Medulla oblongata (tissue), 1 donor: ENCODE measurements around the gene SP110.
"Not testable (repeated sequence)": the region's sequence is repeated elsewhere in the genome, so short reads cannot be mapped to it uniquely, and the experiment has no call there.

ENCODE experiments used
- DNase-seq: peaks from one replicate; pipeline ENCODE4 v3.0.0-alpha.2; 2015; ENCODE audit errors: extremely low spot score

SP110 gene

GRCh38 chr2:230219419-230220331, at the start of gene SP110:
SP110 (minus strand) TSS chr2:230219984; CDS start chr2:230216927, 3,057 bp downstream.
- DNase-seq, result peak; percentile 90

DNA sequence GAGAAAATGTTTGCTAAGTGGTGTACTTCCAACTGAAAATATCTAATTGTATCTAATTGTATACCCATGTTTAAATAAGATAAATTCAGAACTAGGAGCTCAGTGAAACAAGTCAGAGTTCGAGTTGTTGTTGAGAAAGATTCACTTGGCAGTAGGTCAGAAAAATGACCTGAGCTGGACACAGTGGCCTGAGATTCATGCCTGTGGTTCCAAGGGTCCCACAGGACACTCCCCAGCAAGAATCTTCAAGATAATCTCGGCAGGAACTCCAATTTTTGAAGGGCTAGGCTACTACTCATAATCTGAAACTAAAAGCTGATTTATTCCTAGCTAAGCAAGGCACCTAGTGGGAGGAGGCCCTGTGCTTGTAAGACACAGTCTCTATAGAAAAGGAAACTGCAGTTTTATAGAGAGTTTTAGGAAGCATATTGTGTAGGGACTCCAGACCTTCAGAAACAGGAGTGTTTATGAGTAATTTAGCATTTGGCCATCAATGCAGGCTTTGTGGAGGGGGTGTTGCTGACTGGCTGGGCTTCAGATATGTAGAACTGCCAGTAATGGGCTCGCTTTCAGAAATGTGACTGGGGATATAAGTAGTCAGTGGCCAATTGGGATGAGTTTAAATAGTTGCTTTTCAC, 48.9 kb upstream of the SP110 start:
- peak; percentile 5 for DNase-seq

DNA sequence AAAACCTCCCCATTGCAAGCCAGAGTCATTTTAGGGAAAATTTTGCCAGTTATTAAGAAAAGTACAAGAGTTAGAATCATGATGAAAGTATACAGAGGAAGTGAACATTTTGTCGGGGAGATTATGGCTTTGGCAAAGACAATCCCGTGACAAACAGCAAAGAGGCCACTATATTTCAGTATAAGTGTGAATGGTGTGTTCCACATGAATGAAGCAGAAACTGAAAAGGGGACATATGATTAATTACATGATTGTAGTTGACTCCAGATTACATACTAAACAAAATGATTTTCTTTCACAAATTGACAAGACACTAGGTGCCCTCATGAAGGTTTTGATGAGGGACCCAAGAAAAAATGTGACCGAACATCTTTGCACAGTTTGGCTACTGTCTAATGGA, 47.8 kb upstream of the SP110 start:
- no peak for DNase-seq

DNA sequence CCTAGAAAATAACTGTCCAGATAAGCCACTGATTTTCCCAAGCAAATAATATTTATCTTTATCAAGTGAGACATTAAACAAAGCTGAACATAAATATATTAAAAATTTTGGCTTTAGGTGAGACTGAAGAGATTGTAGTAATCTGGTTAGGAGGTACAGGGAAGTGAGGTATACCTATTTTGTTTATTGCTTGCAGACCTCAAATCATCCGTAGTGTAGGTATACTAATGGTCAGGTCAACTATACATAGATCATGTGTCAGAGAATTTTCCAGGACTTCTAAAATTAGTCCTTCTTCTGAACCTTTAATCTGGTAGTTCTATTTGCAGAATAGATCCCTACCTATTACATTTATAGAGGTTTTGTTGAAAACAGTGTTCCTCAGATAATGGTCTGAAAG, 47.3 kb upstream of the SP110 start:
- DNase-seq, result no peak

- no peak for DNase-seq
These were observed 46.9 kb upstream of the SP110 start for GRCh38 chr2:230266638-230267037.

- DNase-seq, result not testable (repeated sequence)
These were observed 45.2 kb upstream of the SP110 start for GRCh38 chr2:230264945-230265344.

GRCh38 chr2:230262246-230262645, 42.5 kb upstream of the SP110 start:
- no peak for DNase-seq

GRCh38 chr2:230258483-230258882, 38.7 kb upstream of the SP110 start:
- no peak for DNase-seq

DNA sequence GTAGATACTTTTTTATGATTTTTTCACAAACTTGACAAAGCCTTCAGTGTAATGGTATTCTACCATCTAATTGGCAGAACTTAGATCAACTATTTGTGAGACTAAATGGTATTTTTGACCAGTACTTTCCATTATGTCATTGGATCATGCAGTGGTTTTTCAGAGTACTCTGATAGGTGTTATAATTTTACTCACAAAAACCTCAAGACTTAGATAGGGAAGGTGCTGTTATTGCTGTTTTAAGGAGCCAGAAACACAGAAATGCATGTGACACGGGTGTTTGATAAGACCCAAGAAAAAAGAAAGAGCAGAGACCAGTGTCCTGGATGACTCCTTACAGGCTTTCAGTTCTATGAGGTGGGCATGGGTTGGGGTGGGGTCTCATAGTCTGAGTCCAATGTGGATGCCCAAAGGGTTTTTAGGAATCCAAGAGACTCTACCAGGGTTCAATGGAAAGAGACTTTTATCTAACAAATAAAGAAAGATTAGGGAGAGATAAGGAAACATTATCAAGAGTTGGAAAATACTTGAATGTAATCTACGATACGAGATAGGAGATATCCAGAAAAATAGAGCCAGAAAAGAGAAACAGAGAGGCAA, 37.0 kb upstream of the SP110 start:
- DNase-seq, result no peak

- no peak for DNase-seq
These were observed 34.5 kb upstream of the SP110 start for GRCh38 chr2:230254152-230254881.

DNA sequence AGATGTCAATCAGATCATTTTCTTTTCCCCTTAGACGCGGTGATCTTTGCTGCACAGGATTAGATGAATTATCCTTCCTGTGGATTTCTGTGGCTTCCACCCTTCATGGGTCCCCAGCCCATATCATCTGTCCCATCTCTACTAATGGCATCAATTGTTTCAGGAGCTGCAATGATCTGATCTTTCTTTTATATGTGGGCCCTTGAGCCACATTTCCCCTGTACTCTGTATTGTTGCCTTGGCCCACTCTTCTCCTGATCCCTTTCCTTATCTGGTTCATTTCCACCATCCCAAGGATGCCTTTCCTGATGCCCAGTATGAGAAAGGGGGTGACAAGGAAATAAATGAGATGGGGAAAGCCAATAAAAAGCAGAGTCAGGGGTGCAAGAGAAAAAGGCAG, 30.4 kb upstream of the SP110 start:
- no peak for DNase-seq

DNA sequence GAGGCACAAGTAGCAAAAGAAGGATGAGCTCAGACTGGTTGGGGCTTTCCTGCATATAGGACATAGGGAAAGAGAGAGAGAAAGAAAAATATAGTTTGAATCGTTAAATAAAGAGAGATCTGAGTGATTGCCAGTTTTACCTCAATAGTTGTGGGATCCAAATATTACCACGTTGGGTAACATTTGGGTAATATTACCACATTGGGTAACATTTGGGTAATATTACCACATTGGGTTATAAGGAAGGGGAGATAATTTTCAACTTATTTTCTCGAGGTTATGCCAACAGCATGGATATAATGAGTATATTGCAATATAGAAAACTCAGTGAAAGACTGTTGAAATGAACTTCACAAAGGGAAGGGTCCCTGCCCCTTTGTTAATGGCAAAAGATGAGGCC, 26.4 kb upstream of the SP110 start:
- DNase-seq, result no peak

DNA sequence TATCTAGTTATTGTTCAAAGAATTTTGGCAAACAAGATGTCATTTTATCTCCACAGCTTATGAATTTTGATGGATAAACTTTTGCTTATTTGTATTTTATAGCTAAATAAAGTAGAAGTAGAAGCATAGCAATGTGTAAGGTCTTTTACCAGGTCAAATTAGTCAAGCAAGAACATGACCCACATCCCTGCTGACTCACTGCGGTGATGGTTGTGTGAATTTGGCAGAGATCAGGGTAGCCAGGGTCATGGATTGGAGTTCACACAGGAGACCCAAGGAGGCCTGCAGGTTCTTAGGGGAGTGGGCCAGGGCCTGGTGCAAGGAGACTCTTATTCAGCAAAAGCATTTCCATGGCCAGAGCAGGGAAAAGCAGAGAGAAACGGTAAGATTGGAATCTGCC, 24.4 kb upstream of the SP110 start:
- no peak for DNase-seq

DNA sequence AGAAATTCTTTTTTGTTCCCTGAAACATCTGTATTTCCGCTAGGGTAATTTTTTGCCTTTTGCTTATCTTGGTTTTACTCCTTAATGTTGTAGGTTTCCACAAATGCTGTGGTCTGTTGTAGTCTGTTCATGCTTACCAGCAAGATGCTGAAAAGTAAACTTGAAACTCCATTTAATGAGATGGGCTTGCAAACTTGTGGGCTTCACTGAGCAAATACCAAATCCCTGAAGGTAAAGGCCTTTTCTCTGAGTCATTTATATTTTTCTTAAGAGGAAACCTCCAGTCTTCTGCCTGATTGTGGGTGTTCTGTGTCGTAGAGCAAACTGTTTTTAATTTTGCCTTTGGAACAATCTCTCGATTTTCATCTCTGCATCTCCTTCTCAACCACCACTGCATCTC, 15.1 kb upstream of the SP110 start:
- DNase-seq, result no peak

GRCh38 chr2:230234122-230234722, 14.4 kb upstream of the SP110 start:
- DNase-seq, result no peak

DNA sequence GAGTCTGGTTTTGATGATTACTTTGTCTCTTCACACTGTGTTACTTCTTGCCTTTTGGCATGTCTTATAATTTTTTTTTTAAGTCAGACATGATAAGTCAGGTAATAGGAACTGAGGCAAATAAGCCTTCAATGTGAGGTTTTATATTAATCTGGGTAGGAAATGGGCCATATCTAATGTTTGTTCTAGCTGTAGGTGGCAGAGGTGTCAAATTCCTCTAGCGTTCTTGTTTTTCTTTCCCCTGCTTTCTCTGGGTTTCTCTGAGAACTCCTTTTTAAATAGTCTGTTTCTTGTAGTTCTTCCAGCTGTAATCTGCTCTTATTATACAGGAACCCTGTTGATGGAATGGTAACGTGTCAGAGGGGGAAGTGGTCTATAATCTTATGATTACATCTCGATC, 11.5 kb upstream of the SP110 start:
- DNase-seq, result no peak

DNA sequence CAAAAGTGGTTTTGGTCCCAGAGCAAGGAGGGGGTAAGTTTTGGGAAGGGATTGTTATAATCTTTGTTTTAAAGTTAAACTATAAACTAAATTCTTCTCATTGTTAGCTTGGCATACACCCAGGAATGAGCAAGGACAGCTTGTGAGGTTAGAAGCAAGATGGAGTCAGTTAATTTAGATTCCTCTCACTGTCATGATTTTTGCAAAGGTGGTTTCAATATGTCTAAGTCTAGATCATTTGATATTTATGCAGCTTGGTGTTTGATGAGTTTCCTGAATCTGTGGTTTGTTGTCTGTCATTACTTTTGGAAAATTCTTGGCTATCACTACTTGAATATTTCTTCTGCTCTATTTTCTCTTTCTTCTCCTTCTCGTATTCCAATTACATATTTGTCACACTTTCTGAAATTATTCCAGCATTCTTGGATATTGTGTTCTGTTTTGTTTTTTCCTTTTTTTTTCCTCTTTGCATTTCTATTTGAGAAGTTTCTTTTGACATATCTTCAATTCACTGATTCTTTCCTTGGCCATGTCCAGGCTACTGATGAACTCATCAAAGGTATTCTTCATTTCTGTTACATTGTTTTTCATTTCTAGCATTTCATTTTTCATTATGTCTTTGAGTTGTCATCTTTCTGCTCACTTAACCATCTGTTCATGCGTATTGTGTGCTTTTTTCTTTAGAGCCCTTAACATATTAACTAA, 10.9 kb upstream of the SP110 start:
- DNase-seq, result no peak

- no peak for DNase-seq
These were observed 10.3 kb upstream of the SP110 start for GRCh38 chr2:230230087-230230486.

DNA sequence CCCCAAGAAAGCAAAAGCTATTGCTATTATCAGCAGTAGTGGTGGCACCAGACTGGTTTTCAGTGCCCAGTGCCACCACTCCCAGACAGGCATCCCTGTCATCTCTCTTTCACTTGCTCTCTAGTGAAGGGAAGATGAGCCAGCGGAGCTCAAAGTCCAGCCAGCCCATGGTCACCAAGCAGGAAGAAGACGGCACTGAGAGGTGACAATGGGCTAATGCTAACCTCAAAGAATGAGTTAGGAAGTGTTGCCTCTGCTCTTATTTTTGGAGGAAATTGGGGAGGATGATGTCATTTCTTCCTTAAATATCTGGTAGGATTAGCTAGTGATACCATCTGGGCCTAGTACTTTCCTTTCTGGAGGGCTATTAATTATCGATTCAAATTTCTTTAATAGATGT, 7.4 kb upstream of the SP110 start:
- no peak for DNase-seq

DNA sequence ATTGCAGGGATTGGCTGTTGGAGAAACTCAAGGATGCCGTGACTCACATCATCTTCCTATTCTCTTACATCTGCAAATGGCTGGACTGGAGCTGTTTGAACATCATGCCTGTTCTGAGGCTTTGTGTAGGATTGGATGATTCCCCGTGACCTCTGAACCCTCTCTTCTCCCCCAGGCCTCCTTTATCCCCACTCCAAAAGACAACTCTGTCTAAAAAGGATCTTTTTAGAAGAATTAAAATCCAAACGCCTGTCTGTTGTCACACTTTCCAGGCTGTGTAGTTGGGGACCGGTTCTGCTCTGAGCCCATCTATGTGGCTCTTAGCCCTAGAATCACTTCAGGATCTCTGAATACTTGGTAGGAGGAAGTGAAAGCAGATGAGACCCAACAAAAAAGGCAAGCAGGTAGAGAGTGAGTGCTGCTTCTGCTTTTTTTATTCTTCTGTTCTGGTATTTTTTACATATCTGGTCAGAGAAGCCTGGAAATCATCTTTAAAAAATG, 6.3 kb upstream of the SP110 start:
- DNase-seq, result peak; percentile 36

- DNase-seq, result peak; percentile 74
These were observed 5.7 kb upstream of the SP110 start, which contains the start of gene SP140 for GRCh38 chr2:230225486-230225885. SP140 (plus strand) TSS chr2:230225736; CDS start chr2:230225845, 109 bp downstream.
